GM21717 (cell line): ENCODE results near the gene CLSTN2.

ENCODE experiments used
- ATAC-seq: cut with Tn5 transposase; IDR thresholded peaks from one replicate; pipeline ENCODE4 v1.9.1; 2021; ENCODE audit warnings: mild to moderate bottlenecking, moderate library complexity; ENCODE audit not compliant: unreplicated experiment

The CLSTN2 gene

GRCh38 chr3:140439527-140439926, 504.5 kb downstream of the CLSTN2 start:
- no peak for ATAC-seq

GRCh38 chr3:140440446-140440845, 505.5 kb downstream of the CLSTN2 start:
- no peak for ATAC-seq

- ATAC-seq: no peak
These were observed 506.0 kb downstream of the CLSTN2 start for GRCh38 chr3:140441006-140441405.

- ATAC-seq: no peak
These were observed 507.6 kb downstream of the CLSTN2 start for GRCh38 chr3:140442621-140443020.

- ATAC-seq: no peak
These were observed 508.1 kb downstream of the CLSTN2 start for GRCh38 chr3:140443073-140443472.

- no peak for ATAC-seq
These were observed 508.8 kb downstream of the CLSTN2 start for GRCh38 chr3:140443806-140444205.

- ATAC-seq: no peak
These were observed 511.7 kb downstream of the CLSTN2 start for GRCh38 chr3:140446734-140447133.

- no peak for ATAC-seq
These were observed 512.2 kb downstream of the CLSTN2 start for GRCh38 chr3:140447136-140447535.

GRCh38 chr3:140448001-140448400, 513.0 kb downstream of the CLSTN2 start:
- ATAC-seq: no peak

- no peak for ATAC-seq
These were observed 514.6 kb downstream of the CLSTN2 start for GRCh38 chr3:140449413-140450256.

- no peak for ATAC-seq
These were observed 518.8 kb downstream of the CLSTN2 start for GRCh38 chr3:140453750-140454149.

GRCh38 chr3:140455521-140456214, 520.7 kb downstream of the CLSTN2 start:
- no peak for ATAC-seq

- ATAC-seq: no peak
These were observed 522.0 kb downstream of the CLSTN2 start for GRCh38 chr3:140456974-140457373.

- ATAC-seq: no peak
These were observed 524.5 kb downstream of the CLSTN2 start for GRCh38 chr3:140459462-140459861.

GRCh38 chr3:140461250-140461649, 526.3 kb downstream of the CLSTN2 start:
- no peak for ATAC-seq

GRCh38 chr3:140463355-140463754, 528.4 kb downstream of the CLSTN2 start:
- no peak for ATAC-seq

GRCh38 chr3:140465988-140466387, 531.0 kb downstream of the CLSTN2 start:
- no peak for ATAC-seq

- no peak for ATAC-seq
These were observed 531.5 kb downstream of the CLSTN2 start for GRCh38 chr3:140466535-140466934.

GRCh38 chr3:140467104-140467577, 532.2 kb downstream of the CLSTN2 start:
- no peak for ATAC-seq

- no peak for ATAC-seq
These were observed 532.9 kb downstream of the CLSTN2 start for GRCh38 chr3:140467796-140468315.

GRCh38 chr3:140468407-140468806, 533.4 kb downstream of the CLSTN2 start:
- ATAC-seq: no peak

- ATAC-seq: no peak
These were observed 534.5 kb downstream of the CLSTN2 start for GRCh38 chr3:140469491-140469890.
